Endothelial cell of umbilical vein (primary cell): Measurements from ENCODE around the gene SLC18A3.

ENCODE experiments used
- EZH2 ChIP-seq: IDR thresholded peaks from 2 replicates; pipeline ENCODE4 v1.6.1; 2012; ENCODE audit warnings: borderline replicate concordance, low read depth, mild to moderate bottlenecking, moderate library complexity, low read length, inconsistent platforms; ENCODE audit not compliant: severe bottlenecking
- POLR2A ChIP-seq: IDR thresholded peaks from 2 replicates; pipeline ENCODE4 v1.6.1; 2012; ENCODE audit warnings: low read depth, mild to moderate bottlenecking, control low read depth, low read length
- POLR2AphosphoS5 ChIP-seq: IDR thresholded peaks from 2 replicates; pipeline ENCODE4 v1.6.1; 2012; ENCODE audit warnings: low read depth, mild to moderate bottlenecking, control low read depth, low read length, moderate library complexity; ENCODE audit not compliant: insufficient read depth
- TF ChIP-seq, protein P1 (sequence below), 2 donors: IDR thresholded peaks; 1 replicate in 1 of 2; 2 replicates in 1 of 2; pipeline ENCODE4 v1.5.1; 2011; ENCODE audit warnings: low read length in 2 of 2, mild to moderate bottlenecking in 2 of 2, moderate library complexity in 2 of 2, control low read depth in 1 of 2, inconsistent platforms in 1 of 2, low read depth in 1 of 2; ENCODE audit not compliant: insufficient read depth in 1 of 2; ENCODE audit errors: extremely low read depth in 1 of 2

DNA sequence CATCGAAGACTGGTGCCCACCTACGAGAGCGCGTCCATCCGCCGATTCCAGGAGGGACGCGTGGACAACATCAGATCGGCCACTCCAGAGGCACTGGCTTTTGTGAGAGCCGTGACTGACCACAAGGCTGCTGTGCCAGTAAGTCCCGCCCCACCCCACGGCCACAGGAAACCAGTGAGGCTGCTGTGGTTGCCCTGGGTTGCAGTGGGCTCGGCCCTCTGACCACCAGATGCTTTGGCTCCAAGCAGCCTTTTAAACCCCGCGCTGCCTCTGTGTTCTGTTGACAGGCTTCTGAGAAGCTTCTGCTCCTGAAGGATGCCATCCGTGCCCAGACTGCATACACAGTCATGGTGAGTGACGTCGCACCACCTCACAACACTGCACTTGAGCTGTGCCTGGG, 45.0 kb downstream of the SLC18A3 start:
- TF ChIP-seq, protein P1, sequence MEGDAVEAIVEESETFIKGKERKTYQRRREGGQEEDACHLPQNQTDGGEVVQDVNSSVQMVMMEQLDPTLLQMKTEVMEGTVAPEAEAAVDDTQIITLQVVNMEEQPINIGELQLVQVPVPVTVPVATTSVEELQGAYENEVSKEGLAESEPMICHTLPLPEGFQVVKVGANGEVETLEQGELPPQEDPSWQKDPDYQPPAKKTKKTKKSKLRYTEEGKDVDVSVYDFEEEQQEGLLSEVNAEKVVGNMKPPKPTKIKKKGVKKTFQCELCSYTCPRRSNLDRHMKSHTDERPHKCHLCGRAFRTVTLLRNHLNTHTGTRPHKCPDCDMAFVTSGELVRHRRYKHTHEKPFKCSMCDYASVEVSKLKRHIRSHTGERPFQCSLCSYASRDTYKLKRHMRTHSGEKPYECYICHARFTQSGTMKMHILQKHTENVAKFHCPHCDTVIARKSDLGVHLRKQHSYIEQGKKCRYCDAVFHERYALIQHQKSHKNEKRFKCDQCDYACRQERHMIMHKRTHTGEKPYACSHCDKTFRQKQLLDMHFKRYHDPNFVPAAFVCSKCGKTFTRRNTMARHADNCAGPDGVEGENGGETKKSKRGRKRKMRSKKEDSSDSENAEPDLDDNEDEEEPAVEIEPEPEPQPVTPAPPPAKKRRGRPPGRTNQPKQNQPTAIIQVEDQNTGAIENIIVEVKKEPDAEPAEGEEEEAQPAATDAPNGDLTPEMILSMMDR (IDR thresholded peaks at IDR 0.05; ENCODE audit: extremely low read depth in 1 of 2, insufficient read depth in 1 of 2, low read depth in 1 of 2, low read length in 2 of 2): no peak
- TF ChIP-seq POLR2A: no peak
- TF ChIP-seq POLR2AphosphoS5: no peak
- TF ChIP-seq EZH2: no peak
